Hematopoietic multipotent progenitor cell treated with erythropoietin and hydrocortisone succinate and interleukin-3 and kit ligand, for 4 days (in vitro differentiated cells): ENCODE results near the gene CD58.
A peak's percentile ranks its signal among the peaks of the same experiment; 100 is the strongest.

Experiments
- DNase-seq: peaks from one replicate; pipeline ENCODE4 v3.0.0-alpha.2; 2015

Gene CD58

DNA sequence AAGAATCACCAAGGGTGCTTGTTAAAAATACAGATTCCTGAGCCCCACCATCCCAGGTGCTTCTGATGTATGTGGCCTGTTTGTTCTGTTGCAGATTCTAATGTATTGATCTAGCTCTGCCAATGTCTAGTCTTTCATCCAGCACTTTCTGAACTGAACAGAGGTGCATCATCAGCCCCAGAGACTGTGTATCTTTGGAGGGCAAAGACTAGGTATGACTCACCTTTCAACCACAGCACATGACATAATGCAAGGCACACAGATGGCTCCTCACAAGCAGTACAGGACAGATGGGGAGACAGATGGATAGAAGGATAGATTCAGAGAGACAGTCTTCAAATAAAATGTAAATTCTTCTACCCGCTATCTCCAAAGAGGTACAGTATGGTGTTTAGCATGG, 32.3 kb downstream of the CD58 start:
- no peak for DNase-seq

DNA sequence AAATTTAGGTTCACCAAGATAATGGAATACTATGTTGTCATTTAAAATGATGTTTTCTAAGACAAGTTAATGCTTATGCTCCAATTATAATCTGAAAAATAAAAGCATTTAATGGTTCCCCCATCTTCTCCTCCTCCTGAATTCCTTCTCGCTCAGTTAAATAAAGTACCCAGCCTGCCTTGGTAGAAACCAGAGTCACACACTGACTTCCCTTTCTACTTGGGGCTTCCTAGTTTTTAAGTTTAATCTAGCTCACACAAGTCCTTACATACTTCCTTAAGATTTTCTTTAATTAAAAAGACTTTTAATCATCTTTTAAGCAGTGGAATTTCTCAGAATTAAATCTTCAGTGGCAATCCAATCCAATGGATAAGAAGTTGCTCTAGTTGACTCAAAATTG, 32.9 kb downstream of the CD58 start:
- DNase-seq: no peak

DNA sequence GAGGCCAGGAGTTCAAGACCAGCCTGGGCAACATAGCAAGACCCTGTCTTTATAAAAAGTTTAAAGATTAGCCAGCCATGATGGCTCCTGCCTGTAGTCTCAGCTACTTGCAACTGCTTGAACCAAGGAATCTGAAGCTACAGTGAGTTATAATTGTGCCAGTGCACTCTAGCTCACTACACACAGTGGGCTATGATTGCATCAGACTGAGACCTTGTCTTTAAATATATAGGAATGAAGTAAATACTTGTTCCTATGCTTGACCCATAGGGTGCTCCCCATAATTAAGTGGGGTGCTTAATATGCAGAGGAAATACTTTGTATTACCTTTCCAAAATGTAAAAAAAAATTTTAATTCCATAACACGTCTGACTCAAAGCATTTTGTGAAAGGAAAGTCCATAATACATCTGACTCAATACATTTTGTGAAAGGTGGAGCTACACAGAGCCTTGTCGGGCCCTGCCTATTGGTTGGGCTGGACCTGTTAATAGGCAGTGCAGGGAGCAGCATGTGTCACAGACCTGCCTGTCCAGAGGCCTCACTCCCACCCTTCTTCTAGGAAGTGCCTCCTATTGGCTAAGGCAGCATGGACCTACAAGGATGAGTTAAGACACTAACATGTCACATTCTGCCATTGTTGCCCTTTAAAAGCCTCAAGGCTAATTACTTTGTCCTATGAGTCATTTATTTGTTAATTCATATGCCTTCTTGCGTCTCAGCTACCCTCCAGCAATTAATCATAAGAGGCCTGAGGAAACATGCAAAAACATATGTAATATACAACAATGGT, 33.6 kb downstream of the CD58 start:
- no peak for DNase-seq

DNA sequence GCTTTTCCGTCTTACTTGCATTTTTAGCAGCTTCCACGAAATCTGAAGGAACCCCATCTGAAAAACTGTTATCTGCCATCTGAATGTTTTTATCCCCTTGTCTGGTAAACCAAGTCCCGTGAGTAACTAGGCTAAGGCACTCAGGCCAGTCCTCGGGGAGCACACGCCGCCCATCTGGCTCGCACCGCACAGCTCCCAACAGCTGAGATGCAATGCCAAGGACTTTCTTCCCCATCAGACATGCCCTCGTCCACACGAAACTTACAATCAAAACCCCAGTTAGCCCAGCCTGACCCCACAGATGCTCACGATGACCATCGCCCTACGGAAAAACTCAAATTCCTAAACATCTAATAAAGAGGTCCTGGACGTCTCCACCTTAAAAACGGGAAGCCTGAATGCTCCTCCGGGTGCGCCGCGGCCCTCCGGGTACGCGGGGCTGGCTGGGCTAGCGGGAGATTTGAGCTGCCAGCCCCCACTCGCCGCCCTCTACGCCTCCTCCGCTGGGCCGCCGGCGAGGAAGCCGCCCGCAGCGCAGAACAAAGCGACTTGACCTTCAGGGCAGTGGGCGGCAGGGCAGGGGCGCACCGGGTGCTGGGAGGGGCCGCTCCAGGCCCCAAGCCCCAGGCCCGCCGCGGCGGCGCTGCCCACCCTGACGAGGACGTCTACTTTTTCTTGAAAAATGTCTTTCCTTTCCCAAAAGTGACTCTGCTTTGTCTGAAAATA, 36.6 kb downstream of the CD58 start:
- no peak for DNase-seq

DNA sequence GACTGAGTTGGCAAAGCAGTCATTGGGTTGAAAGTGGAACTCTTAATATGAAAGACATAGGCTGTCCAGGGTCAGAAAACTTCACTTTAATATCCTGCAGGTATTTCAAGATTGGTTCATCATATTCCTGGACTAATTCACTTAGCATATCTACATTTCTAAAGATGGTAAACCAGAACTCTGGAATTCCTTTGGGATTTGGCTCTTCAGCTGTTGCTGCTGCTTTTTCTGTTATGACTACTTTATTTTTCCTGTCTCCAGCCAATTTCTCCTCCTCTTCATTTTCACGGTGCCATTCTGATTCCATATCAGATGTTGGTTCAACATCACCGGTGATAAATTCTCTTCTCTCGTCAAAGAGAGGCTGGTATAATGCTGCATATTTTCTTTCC, 37.4 kb downstream of the CD58 start:
- no peak for DNase-seq

DNA sequence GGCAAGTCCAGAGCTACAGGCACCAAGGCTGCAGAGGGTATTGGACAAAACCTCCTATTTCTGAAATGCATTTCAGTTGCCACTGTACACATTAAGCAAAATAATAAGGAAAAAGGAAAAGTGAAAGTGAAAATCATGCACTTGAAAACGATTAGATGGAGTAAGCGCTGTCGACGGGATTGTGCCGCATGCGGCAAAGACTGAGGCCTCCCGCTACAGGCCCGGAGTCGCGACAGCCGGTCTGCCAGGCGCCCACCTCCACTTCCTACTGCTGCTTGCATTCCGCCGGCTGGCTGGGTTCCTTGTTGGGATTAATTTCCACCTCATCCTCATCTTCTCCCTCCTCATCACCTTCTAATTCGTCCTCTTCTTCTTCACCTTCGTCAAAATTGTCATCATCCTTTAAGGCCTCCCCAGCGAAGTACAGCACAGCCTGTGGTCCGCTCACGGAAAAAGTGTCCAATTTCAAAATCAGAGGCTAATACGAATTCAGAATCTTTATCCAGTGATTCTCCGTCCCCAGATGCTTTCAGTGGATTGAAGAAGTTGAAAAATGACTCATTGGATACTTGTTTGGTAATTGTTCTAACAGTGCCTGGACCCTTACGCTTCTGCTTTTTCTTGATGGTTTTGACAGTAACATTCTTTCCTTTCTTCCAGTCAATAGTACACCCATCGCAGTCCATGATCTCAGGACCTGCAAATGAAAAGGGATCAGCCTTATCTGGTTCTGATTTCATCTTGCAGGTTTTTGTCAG, 38.0 kb downstream of the CD58 start:
- no peak for DNase-seq

DNA sequence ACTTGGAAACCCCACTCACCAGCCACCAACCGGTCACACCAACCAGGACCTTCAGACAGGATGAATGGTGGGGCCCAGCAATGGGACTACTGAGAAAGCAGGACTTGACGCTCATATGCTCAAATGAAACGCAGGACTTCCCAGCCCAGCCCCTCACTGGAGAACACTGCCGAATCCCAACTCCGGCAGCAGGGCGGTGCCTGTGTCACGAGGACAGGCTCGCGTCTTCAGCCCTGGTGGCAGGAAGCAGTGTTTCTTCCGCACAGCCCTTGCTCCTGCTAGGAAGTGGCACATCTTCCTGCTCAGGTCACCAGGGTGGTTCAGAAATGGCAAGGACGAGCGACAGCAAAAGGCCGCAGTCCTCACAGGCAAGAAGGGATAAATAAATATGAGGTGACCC, 38.9 kb downstream of the CD58 start:
- DNase-seq: no peak

DNA sequence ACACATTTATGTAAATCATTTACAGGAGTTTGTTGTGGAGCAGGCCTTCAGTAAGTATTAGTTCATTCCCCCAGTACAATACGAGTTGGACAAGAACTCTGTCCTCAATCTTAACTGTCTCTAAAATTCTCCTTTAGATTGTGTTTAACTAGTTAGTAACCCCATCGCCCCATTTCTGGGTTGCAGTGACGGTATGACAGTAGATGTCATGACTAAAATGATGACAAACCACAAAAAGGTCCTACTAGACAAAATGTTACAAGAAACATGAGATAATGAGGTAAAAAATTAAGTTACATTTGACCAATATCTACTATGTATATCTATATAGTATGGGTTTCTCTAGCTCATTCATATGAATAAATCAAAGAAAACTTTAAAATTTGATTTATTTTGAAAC, 41.1 kb downstream of the CD58 start:
- DNase-seq: no peak

DNA sequence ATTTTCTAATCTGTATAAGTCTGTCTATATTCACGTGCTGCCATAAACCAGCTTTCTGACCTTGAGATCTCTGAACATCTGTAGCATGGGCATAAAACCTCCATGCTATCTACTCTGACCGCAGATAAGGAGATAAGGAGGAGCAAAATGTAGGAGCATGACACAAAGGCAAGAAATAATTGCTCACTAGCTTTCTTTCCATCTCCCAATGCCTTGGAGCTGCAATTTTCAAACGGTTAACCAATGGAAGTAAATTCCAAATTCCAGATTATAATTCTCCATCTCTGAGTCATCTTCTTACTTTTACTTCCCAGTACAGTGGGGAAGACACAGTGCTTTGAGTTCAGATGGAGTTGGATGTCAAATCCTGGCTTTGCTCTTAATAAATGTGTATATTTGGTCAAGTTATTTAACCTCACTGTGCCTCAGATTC, 41.6 kb downstream of the CD58 start:
- no peak for DNase-seq

DNA sequence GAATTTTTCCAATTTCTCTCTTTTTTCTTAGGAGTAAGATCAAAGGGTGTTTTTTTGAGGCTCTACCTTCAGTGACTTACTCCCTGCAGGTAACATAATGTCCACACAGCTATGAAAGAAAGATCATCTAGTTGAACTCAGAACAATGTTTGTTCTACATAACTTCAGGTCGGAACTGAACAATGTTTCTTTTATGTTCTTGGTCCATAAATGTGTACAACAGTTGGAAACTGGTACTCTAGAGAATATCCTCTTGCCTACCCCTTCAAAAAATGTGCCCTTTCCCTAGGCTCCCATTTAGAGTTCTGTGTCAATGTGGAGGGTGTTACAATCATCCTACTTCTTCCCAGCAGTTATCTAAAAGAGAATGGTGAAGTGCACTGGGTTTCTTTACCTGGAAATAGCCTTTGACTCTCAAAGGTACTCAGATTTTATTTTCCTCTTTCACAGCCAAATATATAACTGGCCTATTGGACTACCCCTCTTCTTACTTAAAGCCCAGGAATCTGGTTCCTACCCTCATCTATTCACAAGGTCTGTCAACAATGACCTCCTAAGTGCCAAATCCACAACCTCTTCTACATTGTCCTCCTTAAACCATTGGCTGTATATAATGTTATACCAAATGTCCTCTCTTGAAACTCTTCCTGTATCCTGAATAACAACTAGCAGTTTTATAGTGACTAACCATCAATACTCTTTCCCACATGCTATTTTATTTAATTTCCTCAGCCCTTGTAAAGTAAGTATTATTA, 42.3 kb downstream of the CD58 start:
- no peak for DNase-seq

DNA sequence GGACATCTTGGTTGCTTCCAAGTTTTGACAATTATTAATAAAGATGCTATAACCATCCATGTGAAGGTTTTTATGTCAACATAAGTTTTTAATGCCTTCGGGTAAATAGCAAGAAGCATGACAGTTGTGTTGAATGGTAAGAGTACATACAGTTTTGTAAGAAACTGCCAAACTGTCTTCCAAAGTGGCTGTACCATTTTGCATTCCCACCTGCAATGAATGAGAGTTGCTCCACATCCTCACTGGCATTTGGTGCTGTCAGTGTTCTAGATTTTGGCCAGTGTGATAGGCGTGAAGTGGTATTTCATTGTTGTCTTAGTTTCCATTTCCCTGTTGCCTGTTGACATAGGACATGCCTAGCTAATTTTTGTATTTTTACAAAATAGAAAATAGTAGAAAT, 45.4 kb downstream of the CD58 start:
- no peak for DNase-seq

DNA sequence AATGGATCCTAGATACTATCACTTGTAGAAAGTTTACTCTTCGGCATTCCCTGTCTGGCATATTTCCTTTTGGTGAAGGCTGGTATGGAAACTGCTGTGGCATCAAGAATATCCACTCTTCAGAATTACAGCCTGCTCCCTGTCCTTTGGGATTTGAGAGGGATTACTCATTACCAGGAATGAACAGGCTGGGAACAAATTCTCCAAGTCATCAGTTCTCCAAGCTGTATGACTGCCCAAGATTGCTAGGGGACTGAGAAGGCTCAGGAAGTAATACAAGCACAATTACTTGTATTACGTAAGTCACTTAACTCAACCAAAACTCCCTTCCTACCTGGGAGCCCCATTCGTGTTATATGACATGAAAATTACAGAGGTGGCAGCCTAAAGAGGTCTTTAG, 49.6 kb downstream of the CD58 start:
- no peak for DNase-seq

DNA sequence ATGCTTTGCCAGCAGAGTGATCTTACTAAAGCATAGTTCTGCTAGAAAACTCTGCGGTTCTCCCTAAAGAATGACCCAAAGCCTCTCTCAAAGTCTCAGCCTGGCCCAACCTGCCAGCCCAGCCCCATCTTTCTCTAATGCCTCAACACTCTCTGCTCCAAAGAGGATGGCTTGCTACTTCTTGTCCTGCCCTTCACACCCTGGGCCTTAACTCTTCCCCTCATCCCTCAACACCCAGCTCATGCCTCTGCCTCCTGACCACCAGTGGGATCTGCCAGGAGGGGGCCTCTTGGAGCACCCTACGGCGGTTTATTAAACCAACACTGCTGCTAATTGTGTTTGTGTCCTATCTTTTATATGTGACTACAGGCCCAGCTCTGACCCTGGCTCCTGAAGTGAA, 52.4 kb downstream of the CD58 start:
- no peak for DNase-seq

DNA sequence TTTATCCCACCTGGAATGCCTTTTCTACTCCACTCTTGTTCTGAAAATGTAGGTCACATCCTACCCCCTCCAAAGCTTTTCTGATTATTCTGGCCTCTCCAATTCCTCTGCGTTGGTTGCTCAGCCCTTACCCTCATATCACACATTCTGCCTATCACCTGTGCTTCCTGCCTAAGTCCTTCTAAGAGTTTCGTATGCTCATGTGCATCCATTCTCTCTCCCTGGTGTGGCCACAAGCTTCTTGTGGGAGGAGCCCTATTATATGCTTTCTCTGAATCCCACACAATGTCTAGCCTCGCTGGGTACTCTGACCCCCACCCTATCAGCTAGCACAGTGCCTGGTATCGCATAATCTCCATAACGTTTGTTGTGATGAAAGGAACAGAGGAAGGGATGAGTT, 54.2 kb downstream of the CD58 start:
- DNase-seq: no peak

DNA sequence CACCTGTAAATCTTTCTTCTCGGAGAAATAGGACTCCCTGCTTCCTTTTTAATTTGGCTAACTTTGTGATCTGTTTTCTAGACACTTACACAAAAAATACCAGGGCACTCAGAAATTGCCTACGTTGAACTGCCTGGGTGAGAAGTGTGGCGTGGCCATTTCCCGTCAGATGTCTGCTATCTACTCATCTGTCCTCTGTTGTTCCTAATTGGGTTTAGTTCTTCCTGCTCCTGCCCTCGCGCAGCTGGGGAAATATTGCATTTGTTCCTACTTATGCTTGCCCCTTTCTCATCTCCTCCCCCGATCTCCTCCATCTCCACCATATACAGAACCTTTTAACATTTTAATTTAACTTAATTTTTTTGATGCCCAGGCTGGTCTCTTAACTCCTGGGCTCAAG, 55.1 kb downstream of the CD58 start:
- DNase-seq: peak; percentile 55

DNA sequence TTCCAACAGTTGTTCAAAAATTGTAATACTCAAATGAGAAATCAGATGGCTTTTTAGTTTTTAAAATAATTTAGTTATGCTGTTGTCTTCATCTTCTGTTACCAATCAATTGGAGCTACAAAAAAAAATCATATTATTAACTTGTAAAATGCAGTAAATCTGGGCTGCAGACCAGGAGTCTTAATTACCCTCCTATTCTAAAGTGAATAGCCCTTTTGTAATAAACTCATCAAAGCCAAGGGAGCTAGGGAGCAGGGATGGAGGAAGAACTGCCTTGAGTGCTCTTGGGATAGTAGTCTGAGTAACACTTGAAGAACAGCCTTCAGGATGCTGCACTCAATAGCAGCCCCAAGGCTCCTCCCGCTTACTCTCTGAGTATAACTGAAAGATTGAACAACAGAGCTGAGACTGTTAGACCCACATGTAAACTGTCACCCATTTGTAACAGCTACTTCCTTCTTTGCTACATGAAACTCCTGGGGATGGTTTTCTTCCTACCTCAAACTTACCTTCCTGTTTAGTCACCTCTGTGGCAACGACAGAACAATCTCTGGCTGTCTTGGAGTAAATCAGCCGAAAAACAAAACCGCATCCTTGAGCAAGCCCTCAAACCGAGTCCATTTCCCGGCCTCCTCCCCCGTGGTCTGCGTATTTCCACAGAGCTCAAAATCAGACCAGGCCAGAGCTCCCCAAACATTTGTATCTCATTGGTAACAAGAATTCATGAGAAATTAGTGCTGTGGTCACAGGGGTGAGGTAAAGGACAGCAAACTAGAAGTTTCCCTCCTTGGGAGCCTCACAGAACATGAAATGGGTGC, 55.9 kb downstream of the CD58 start:
- peak; percentile 90 for DNase-seq

DNA sequence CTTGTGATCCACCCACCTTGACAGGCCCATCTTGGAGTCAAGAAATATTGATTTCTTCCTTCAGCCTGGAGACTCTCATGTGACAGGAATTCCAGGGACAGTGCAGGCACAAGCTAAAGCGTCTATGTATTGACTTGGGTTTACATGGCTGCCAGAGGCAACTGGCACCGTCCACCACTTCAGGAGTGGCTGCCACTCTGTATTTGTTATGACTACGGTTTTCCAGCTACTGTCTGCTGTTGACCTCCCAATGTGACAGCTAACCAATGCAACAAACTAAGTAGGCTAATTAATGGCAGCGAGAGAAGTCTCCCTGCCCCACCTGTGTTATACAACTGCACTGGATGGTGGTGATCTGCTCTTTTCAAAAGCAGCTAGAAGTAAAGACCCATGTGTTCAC, 56.9 kb downstream of the CD58 start:
- no peak for DNase-seq

DNA sequence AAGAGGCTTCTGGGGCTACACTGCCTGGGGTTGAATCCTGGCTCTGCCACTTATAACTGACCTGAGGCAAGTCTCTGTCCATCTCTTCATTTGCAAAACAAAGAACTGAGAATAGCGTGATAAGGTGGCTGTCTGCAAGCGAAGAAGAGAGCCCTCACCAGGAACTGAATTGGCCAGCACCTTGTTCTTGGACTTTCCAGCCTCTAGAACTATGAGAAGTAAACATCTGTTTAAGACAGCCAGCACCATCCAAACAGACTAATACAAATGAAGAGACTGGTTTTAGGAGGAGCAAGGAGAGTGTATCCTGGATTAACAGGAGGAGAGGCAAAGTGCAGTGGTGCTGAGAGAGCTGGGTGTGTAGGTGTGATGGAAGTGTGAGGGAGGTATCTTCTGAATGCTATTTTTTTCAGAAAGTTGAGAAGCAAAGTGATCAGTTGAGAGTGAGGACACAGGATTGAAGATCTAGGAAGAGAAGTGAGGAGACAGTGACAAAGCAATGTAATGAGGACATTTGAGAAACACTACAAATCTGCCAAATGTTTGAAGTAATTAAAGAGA, 59.3 kb downstream of the CD58 start:
- no peak for DNase-seq

DNA sequence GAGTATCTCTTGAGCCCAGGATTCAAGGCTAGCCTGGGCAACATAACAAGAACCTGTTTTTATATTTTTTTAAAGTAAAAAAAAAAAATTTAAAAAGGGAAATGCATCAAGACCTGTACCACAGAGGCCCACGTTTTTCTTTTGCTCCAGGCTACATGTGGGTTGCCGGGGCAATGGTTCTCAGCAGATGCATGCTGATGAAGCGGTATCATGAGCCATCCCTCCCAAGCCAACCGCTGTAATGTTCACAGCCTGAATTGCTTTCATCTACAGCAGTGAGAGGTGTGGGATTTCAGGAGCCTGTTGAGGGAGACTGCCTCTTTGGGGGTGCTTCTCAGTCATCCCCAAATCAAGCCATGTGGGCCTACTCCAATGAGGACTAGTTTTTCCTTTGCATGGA, 60.5 kb downstream of the CD58 start:
- DNase-seq: peak; percentile 40

DNA sequence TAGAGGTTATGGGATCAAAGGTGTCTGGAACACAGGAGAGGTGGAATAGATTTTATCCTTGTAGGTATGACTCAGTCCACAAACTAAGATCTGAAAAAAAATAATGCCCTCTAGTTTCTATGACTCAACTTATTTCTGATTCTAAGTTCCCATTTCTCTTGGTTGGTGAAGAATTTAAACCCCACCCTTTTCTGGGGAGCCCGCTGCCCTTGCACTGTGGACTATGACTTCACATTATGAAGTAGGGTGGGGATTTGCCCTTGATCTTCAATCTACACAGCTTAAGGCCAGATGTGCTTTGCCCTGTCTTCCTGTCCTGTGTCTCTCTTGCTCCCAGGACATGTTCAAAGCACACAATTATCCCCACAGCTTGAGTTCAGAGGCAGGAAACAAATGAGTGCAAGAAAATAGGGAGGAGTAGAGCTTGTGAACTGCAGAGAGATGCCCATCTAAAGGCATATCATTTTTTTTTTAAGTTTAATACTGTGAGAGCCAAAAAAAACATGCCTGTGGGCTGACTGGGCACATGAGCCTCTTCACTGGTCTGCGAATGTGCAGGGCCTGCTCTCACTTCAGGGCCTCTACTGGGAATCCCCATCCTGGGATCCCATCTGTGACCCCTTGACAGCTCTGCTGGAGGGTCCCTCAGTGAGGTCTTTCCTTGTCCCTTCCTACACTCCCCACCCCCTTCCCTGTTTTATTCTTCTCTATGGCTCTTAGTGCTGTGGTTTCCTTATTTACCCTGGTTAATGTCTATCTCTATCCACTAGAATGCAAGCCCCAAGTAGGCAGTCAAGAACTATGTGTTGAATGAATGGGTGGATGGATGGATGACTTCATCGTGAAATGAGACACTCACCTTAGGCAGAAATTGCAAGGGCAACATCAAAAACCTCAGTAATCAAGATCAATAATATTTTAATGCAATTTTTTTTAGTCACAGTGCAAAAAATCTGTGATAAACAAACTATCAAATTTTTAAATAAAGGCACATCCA, 61.5 kb downstream of the CD58 start:
- DNase-seq: peak; percentile 89
